ENCODE data around the gene DDX39B. TPM values are rescaled to one million over a fixed set of nuclear protein-coding genes. Genes with fewer than 3 reads are reported as not detected.

DDX39B gene
- total and polyA plus RNA-seq, 9 of the 15 experiments (the other 6 are each of a cell fraction or from before 2014, with no cell fraction given) = 479 to 869 (median 592) TPM

DNA sequence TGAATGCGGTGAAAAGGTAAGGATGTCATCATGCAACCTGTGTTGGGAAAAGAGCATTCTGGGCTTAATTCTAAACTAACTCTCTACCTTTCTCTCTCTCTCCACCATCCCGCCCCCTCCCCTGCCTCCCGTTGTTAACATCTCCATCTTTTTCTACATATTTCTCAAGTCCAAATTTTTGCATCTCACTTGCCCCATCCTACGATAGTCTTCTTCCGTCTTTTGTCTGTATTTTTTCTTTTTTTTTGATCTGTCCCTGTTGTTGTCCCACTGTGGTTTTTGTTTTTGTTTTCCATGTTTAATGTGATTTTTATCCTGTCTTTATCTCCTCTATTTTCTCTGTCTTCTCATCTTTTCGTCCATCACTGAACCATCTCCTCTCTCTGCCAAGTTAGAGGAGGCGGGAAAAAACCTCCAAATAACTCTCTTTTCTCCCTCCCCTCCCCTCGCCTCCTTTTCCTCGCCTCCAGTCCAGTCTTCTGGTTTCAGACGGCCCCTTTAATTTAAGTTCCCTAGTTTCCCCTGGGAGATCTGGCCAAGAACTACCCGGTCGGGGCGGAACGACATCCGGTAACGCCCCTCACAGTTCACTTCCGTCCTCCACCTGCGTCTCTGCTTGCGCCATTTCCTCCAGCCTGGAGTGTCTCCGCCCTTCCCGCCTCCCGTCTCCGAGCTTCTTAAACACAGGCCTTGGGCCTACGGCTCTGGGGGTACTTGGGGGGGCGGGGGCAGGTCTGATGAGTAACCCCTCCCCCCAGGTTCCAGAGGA is 5.3 kb upstream of the DDX39B start, which contains the start of gene NFKBIL1 (continued):
- TF ChIP-seq, protein P1, sequence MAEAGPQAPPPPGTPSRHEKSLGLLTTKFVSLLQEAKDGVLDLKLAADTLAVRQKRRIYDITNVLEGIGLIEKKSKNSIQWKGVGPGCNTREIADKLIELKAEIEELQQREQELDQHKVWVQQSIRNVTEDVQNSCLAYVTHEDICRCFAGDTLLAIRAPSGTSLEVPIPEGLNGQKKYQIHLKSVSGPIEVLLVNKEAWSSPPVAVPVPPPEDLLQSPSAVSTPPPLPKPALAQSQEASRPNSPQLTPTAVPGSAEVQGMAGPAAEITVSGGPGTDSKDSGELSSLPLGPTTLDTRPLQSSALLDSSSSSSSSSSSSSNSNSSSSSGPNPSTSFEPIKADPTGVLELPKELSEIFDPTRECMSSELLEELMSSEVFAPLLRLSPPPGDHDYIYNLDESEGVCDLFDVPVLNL (CRISPR knock-in tag; IDR thresholded peaks at IDR 0.05; ENCODE audit: low read depth) = no peak
- TF ChIP-seq MIER1 (IDR thresholded peaks at IDR 0.05; ENCODE audit: low read depth) (peak; percentile 80), BCOR (IDR thresholded peaks at IDR 0.05) (peak; percentile 51; the same call in 1 of the 2 replicates), ZKSCAN1 (IDR thresholded peaks at IDR 0.05; ENCODE audit: low read depth, low read length) (peak; percentile 69; the same call in 1 of the 2 replicates), PTBP1 (IDR thresholded peaks at IDR 0.05; ENCODE audit: low read depth, low read length) (no peak), FOXJ3 (CRISPR knock-in tag; IDR thresholded peaks at IDR 0.05) (no peak), CBFA2T2 (conservative IDR thresholded peaks at IDR 0.05) (no peak), DNMT1 (IDR thresholded peaks at IDR 0.05) (0 out of 2 replicates have a peak, but pooled peaks have one; percentile 91), FOXP1 (CRISPR knock-in tag; IDR thresholded peaks at IDR 0.05) (no peak), SMARCB1 (IDR thresholded peaks at IDR 0.05; ENCODE audit: insufficient read length, low read depth) (no peak), STAT5A (IDR thresholded peaks at IDR 0.05; ENCODE audit: borderline replicate concordance, low read length) (no peak; the same call in 1 of the 2 replicates), RHOXF2B (CRISPR knock-in tag; conservative IDR thresholded peaks at IDR 0.05) (no peak), PRPF4 (IDR thresholded peaks at IDR 0.05; ENCODE audit: insufficient read depth, low read depth, low read length, poor library complexity, severe bottlenecking) (no peak), MTA3 (IDR thresholded peaks at IDR 0.05; ENCODE audit: borderline replicate concordance) (peak; percentile 51)
- TF ChIP-seq, protein P2, sequence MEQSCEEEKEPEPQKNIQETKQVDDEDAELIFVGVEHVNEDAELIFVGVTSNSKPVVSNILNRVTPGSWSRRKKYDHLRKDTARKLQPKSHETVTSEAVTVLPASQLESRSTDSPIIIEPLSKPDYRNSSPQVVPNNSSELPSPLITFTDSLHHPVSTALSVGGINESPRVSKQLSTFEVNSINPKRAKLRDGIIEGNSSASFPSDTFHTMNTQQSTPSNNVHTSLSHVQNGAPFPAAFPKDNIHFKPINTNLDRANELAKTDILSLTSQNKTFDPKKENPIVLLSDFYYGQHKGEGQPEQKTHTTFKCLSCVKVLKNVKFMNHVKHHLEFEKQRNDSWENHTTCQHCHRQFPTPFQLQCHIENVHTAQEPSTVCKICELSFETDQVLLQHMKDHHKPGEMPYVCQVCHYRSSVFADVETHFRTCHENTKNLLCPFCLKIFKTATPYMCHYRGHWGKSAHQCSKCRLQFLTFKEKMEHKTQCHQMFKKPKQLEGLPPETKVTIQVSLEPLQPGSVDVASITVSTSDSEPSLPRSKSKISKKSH (CRISPR knock-in tag; IDR thresholded peaks at IDR 0.05) = no peak
- TF ChIP-seq, protein P3, sequence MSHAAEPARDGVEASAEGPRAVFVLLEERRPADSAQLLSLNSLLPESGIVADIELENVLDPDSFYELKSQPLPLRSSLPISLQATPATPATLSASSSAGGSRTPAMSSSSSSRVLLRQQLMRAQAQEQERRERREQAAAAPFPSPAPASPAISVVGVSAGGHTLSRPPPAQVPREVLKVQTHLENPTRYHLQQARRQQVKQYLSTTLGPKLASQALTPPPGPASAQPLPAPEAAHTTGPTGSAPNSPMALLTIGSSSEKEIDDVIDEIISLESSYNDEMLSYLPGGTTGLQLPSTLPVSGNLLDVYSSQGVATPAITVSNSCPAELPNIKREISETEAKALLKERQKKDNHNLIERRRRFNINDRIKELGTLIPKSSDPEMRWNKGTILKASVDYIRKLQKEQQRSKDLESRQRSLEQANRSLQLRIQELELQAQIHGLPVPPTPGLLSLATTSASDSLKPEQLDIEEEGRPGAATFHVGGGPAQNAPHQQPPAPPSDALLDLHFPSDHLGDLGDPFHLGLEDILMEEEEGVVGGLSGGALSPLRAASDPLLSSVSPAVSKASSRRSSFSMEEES (CRISPR knock-in tag; IDR thresholded peaks at IDR 0.05) = no peak
- TF ChIP-seq, protein P4, sequence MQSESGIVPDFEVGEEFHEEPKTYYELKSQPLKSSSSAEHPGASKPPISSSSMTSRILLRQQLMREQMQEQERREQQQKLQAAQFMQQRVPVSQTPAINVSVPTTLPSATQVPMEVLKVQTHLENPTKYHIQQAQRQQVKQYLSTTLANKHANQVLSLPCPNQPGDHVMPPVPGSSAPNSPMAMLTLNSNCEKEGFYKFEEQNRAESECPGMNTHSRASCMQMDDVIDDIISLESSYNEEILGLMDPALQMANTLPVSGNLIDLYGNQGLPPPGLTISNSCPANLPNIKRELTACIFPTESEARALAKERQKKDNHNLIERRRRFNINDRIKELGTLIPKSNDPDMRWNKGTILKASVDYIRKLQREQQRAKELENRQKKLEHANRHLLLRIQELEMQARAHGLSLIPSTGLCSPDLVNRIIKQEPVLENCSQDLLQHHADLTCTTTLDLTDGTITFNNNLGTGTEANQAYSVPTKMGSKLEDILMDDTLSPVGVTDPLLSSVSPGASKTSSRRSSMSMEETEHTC (IDR thresholded peaks at IDR 0.05) = no peak
- TF ChIP-seq, protein P5, sequence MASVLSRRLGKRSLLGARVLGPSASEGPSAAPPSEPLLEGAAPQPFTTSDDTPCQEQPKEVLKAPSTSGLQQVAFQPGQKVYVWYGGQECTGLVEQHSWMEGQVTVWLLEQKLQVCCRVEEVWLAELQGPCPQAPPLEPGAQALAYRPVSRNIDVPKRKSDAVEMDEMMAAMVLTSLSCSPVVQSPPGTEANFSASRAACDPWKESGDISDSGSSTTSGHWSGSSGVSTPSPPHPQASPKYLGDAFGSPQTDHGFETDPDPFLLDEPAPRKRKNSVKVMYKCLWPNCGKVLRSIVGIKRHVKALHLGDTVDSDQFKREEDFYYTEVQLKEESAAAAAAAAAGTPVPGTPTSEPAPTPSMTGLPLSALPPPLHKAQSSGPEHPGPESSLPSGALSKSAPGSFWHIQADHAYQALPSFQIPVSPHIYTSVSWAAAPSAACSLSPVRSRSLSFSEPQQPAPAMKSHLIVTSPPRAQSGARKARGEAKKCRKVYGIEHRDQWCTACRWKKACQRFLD (CRISPR knock-in tag; IDR thresholded peaks at IDR 0.05) = no peak
- TF ChIP-seq, protein P6, sequence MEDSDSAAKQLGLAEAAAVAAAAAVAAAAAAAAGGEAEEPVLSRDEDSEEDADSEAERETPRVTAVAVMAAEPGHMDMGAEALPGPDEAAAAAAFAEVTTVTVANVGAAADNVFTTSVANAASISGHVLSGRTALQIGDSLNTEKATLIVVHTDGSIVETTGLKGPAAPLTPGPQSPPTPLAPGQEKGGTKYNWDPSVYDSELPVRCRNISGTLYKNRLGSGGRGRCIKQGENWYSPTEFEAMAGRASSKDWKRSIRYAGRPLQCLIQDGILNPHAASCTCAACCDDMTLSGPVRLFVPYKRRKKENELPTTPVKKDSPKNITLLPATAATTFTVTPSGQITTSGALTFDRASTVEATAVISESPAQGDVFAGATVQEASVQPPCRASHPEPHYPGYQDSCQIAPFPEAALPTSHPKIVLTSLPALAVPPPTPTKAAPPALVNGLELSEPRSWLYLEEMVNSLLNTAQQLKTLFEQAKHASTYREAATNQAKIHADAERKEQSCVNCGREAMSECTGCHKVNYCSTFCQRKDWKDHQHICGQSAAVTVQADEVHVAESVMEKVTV (CRISPR knock-in tag; IDR thresholded peaks at IDR 0.05) = no peak
